Measurements from ENCODE around the gene ADAMTS8.

Gene ADAMTS8

DNA sequence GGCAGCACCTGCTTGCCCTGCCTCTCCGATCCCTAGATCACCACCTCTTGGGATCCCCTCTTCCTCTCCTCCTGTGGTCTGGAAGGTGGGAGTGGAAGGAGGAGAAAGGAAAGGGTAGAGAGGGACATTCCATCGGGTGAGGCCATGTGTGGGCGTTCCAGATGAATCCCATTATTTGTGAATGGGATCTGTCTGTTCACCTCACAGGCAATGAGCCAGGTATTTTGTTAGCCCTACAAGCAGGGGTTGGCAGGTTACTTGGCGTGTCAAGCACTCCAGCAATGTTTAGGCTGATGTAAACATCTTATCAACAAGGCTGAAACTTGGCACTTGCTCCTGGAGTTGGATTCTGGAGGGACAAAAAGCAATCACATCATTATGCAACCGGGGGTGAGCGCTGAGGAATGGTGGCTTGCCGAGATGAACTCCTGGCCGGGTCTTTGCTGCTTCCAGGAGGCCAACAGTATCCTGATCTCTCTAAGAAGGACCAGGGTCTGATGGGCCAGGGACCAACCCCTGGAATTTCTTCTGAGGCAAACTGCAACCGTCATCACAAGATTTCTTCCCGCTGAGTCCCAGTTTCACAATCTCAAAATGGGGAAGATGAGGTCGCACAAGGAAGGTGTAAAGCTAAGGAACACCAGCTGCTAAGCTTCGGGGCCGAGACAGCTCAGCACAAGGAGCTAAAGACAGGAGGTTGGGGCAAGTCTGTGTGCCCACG is 7.8 kb downstream of the ADAMTS8 start:
- H3K27me3 ChIP-seq (ENCODE audit: control insufficient read depth in 2 of 2, insufficient read depth in 2 of 2, low read length in 2 of 2): peaks cover 0 to 8% of the 10 kb centered on the region in 2 donors
- H3K36me3 ChIP-seq (ENCODE audit: control insufficient read depth in 2 of 2, insufficient read depth in 2 of 2, low read length in 2 of 2): no peaks in the 10 kb centered on the region
- H3K9me3 ChIP-seq (ENCODE audit: control insufficient read depth in 2 of 2, low read length in 2 of 2): no peaks in the 10 kb centered on the region
- H3K4me1 ChIP-seq (ENCODE audit: control insufficient read depth in 2 of 2, insufficient read depth in 2 of 2, low read length in 2 of 2): no peaks in the 10 kb centered on the region
- H3K4me3 ChIP-seq (ENCODE audit: low read length in 2 of 2): no peak overlapping the region
- no peak overlapping the region for H3K27ac ChIP-seq (ENCODE audit: low read depth in 2 of 2, low read length in 2 of 2)
- no peak overlapping the region for H3K9ac ChIP-seq (ENCODE audit: low read depth in 1 of 2, low read length in 2 of 2)

DNA sequence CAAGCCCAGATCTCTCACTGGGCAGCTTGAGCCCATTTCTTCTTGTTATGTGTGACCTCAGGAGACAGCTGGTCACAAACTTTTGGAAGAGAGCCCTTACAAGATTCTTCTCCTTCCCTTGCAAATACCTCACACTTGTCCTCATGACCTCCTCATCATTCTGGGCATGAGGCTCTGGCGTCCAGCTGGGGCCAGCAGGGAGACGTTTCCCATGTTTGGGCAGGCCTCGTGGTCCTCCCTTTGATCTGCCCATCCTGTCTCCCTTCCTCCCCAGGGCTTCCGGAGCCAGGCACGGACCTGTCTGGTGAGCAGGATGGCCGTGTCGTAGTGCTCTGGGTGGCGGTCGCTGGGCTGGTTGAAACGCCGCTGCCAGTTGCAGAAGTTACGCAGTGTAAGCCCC is 9.7 kb downstream of the ADAMTS8 start:
- Histone ChIP-seq H3K9ac (ENCODE audit: low read depth in 1 of 2, low read length in 2 of 2) (no peak overlapping the region), H3K4me1 (ENCODE audit: control insufficient read depth in 2 of 2, insufficient read depth in 2 of 2, low read length in 2 of 2) (no peaks in the 10 kb centered on the region), H3K27ac (ENCODE audit: low read depth in 2 of 2, low read length in 2 of 2) (no peak overlapping the region)

GRCh38 chr11:130418210-130418609 is 10.2 kb downstream of the ADAMTS8 start:
- H3K36me3 ChIP-seq (ENCODE audit: control insufficient read depth in 2 of 2, insufficient read depth in 2 of 2, low read length in 2 of 2): no peaks in the 10 kb centered on the region
- H3K27me3 ChIP-seq (ENCODE audit: control insufficient read depth in 2 of 2, insufficient read depth in 2 of 2, low read length in 2 of 2): peaks cover 0 to 4% of the 10 kb centered on the region in 2 donors
- no peaks in the 10 kb centered on the region for H3K9me3 ChIP-seq (ENCODE audit: control insufficient read depth in 2 of 2, low read length in 2 of 2)
- H3K4me3 ChIP-seq (ENCODE audit: low read length in 2 of 2): no peak overlapping the region
- no peaks in the 10 kb centered on the region for H3K4me1 ChIP-seq (ENCODE audit: control insufficient read depth in 2 of 2, insufficient read depth in 2 of 2, low read length in 2 of 2)
- no peak overlapping the region for H3K27ac ChIP-seq (ENCODE audit: low read depth in 2 of 2, low read length in 2 of 2)
- no peak overlapping the region for H3K9ac ChIP-seq (ENCODE audit: low read depth in 1 of 2, low read length in 2 of 2)

More for the DNA sequence above, 9.7 kb downstream of the ADAMTS8 start:
- Histone ChIP-seq H3K36me3 (ENCODE audit: control insufficient read depth in 2 of 2, insufficient read depth in 2 of 2, low read length in 2 of 2) (no peaks in the 10 kb centered on the region), H3K4me3 (ENCODE audit: low read length in 2 of 2) (no peak overlapping the region), H3K27me3 (ENCODE audit: control insufficient read depth in 2 of 2, insufficient read depth in 2 of 2, low read length in 2 of 2) (peaks cover 0 to 4% of the 10 kb centered on the region in 2 donors), H3K9me3 (ENCODE audit: control insufficient read depth in 2 of 2, low read length in 2 of 2) (no peaks in the 10 kb centered on the region)

DNA sequence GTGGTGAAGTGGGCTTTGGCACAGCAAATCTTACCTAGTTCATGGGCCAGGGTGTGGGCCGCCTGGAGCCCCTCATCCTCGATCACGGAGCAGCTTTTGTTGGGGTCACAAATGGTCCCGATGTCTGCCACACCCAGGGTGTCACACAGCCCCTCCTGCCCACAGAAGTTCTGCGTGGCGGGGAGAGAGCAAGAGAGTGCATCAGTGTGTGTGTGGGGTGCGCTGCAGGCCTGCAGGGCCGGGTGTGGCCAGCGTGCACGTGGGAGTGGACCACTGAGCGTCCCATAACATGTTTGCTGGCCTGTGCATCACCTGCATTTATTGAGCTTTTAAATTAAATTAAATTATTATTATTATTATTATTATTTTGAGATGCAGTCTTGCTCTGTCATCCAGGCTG is 11.5 kb downstream of the ADAMTS8 start:
- no peaks in the 10 kb centered on the region for H3K36me3 ChIP-seq (ENCODE audit: control insufficient read depth in 2 of 2, insufficient read depth in 2 of 2, low read length in 2 of 2)
- no peaks in the 10 kb centered on the region for H3K9me3 ChIP-seq (ENCODE audit: control insufficient read depth in 2 of 2, low read length in 2 of 2)
- no peak overlapping the region for H3K9ac ChIP-seq (ENCODE audit: low read depth in 1 of 2, low read length in 2 of 2)
- no peak overlapping the region for H3K27ac ChIP-seq (ENCODE audit: low read depth in 2 of 2, low read length in 2 of 2)
- H3K4me1 ChIP-seq (ENCODE audit: control insufficient read depth in 2 of 2, insufficient read depth in 2 of 2, low read length in 2 of 2): no peaks in the 10 kb centered on the region
- H3K4me3 ChIP-seq (ENCODE audit: low read length in 2 of 2): no peak overlapping the region
- H3K27me3 ChIP-seq (ENCODE audit: control insufficient read depth in 2 of 2, insufficient read depth in 2 of 2, low read length in 2 of 2): peaks cover 0 to 4% of the 10 kb centered on the region in 2 donors

GRCh38 chr11:130416530-130416882 is 11.9 kb downstream of the ADAMTS8 start:
- Histone ChIP-seq H3K27me3 (ENCODE audit: control insufficient read depth in 2 of 2, insufficient read depth in 2 of 2, low read length in 2 of 2) (peaks cover 0 to under 1% of the 10 kb centered on the region in 2 donors), H3K27ac (ENCODE audit: low read depth in 2 of 2, low read length in 2 of 2) (no peak overlapping the region), H3K4me3 (ENCODE audit: low read length in 2 of 2) (no peak overlapping the region), H3K9ac (ENCODE audit: low read depth in 1 of 2, low read length in 2 of 2) (no peak overlapping the region), H3K9me3 (ENCODE audit: control insufficient read depth in 2 of 2, low read length in 2 of 2) (no peaks in the 10 kb centered on the region), H3K4me1 (ENCODE audit: control insufficient read depth in 2 of 2, insufficient read depth in 2 of 2, low read length in 2 of 2) (no peaks in the 10 kb centered on the region), H3K36me3 (ENCODE audit: control insufficient read depth in 2 of 2, insufficient read depth in 2 of 2, low read length in 2 of 2) (no peaks in the 10 kb centered on the region)

DNA sequence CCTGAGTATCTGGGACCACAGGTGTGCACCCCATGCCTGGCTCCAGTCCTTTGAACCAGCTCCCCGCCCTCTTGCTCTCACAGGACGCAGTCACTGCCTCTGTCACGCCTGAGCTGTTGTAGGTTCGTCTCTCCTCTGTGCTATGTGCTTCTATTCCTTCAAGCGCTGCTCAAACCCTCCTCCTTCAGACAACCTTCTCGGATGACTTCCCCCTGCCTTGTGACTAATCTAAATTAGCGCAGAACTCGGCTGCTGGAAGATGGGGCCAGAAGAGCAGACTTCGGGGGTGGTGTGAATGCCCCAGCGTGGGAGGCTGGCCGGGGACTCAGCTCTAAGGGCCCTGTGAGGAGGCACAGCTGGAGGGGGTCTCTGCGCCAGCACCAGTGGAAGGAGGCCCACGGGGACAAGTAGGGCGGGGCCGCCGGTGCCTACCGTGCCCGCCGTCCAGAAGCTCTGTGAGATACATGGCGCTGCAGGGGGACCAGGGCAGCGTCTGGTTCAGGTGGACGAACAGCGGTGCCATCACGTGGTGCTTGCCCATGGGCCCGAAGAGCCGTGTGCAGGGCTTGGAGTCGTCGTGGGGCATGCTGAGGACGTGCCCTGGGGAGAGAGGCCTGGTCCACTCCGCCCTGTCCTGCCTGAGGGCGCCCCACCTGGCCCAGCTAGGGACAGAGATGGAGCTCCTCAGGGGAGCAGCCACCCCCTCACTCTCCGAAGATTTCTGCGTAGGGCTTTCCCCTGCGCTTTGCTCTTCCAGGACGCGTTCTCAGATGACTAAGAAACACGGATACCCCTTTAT is 12.5 kb downstream of the ADAMTS8 start:
- Histone ChIP-seq H3K4me3 (ENCODE audit: low read length in 2 of 2) (no peak overlapping the region), H3K9ac (ENCODE audit: low read depth in 1 of 2, low read length in 2 of 2) (no peak overlapping the region), H3K27ac (ENCODE audit: low read depth in 2 of 2, low read length in 2 of 2) (no peak overlapping the region), H3K9me3 (ENCODE audit: control insufficient read depth in 2 of 2, low read length in 2 of 2) (no peaks in the 10 kb centered on the region), H3K4me1 (ENCODE audit: control insufficient read depth in 2 of 2, insufficient read depth in 2 of 2, low read length in 2 of 2) (no peaks in the 10 kb centered on the region), H3K27me3 (ENCODE audit: control insufficient read depth in 2 of 2, insufficient read depth in 2 of 2, low read length in 2 of 2) (no peaks in the 10 kb centered on the region), H3K36me3 (ENCODE audit: control insufficient read depth in 2 of 2, insufficient read depth in 2 of 2, low read length in 2 of 2) (no peaks in the 10 kb centered on the region)

DNA sequence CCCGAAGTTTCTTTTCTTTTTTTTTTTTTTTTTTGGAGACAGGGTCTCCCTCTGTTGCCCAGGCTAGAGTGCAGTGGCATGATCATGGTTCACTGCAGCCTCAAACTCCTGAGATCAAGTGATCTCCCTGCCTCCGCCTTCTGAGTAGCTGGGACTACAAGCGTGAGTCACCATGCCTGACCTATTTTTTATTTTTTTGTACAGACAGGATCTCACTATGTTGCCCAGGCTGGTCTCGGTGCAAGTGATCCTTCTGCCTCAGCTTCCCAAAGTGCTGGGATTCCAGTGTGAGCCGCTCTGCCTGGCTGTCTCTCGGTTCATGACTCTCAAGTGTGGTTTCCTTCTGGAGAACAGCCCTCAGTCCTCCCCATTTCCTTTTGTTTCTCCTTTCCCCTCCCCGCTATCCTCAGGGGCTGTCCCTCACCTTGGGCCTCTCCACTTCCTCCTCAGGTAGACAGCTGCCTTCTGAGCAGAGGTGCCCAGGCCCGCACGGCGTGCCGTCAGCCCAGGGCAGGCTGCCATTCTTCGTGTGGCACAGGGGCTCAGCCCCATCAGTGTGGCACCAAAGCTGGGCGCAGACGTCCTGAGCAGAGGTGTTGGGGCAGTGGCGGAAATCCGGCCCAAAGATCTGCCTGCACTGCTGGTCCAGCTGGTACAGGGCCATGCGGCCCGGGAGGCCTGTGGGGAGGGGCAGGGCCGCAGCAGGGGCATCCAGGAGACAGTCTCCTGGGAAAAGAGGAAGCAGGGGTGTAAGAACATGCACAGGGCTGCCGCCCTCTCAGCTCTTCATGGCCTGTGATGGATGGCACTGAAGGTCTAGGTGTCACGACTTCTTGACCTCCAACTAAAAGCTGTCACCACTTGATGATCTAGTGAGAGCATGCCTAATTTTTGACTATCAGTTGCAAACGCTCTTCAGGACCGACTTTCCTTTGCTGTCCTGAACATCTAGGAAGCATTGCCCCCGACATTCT is 14.0 kb downstream of the ADAMTS8 start:
- no peak overlapping the region for H3K9ac ChIP-seq (ENCODE audit: low read depth in 1 of 2, low read length in 2 of 2)
- H3K27ac ChIP-seq (ENCODE audit: low read depth in 2 of 2, low read length in 2 of 2): no peak overlapping the region

DNA sequence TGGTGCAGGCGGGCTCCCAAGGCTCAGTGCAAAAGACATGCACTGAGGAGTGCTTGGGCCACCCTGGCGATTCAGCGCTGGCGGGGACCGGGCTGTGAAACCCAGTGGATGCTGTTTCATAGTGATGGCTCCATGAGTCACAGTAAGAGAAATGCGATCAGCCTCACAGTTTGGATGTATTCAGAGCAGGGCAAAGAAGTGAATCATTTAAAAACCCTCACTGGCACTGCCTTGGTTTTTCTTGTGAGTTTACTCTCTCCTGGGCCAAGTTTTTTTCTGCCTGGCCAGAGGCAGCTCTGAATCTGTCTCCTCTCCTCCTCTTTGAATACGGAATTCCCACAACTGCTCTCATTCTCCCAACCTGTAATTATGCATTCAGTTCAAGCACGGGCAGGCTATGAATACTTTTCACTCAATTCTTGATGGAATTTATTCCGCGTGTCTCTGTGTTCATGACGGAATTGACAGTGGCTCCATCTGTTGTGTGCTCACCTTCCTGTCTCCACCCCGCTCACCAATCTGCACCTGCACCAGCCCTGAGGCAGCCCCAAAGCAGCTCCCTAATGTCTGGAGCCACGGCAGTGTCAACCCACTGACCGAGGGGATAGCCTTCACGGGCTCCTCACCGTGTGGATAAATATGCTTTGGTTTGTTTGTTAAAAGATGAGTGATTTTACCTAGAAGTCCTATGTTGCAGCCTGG is 14.9 kb downstream of the ADAMTS8 start:
- no peak overlapping the region for H3K27ac ChIP-seq (ENCODE audit: low read depth in 2 of 2, low read length in 2 of 2)

More for the DNA sequence above, 14.0 kb downstream of the ADAMTS8 start:
- Histone ChIP-seq H3K4me1 (ENCODE audit: control insufficient read depth in 2 of 2, insufficient read depth in 2 of 2, low read length in 2 of 2) (no peaks in the 10 kb centered on the region), H3K4me3 (ENCODE audit: low read length in 2 of 2) (no peak overlapping the region), H3K9me3 (ENCODE audit: control insufficient read depth in 2 of 2, low read length in 2 of 2) (no peaks in the 10 kb centered on the region), H3K36me3 (ENCODE audit: control insufficient read depth in 2 of 2, insufficient read depth in 2 of 2, low read length in 2 of 2) (no peaks in the 10 kb centered on the region), H3K27me3 (ENCODE audit: control insufficient read depth in 2 of 2, insufficient read depth in 2 of 2, low read length in 2 of 2) (no peaks in the 10 kb centered on the region)

DNA sequence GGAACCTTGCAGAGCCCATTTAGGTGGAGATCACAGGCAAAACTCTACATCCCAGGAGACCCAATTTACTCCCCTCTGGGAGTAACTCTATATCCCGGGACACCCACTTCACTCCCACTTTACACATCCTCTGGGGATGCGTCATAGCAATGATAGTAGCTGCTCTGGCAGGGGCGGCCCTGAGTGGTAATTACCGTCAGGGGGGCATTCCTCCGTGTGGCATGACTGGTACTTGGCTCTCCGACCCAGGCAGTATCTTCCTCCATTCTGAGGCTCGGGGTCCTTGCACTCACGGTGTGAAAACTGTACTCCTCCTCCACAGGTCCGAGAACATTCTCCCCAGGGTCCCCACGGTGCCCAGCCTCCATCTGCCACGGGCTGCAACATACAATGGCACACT is 17.2 kb downstream of the ADAMTS8 start:
- no peaks in the 10 kb centered on the region for H3K36me3 ChIP-seq (ENCODE audit: control insufficient read depth in 2 of 2, insufficient read depth in 2 of 2, low read length in 2 of 2)
- H3K4me3 ChIP-seq (ENCODE audit: low read length in 2 of 2): no peak overlapping the region
- no peaks in the 10 kb centered on the region for H3K9me3 ChIP-seq (ENCODE audit: control insufficient read depth in 2 of 2, low read length in 2 of 2)
- H3K4me1 ChIP-seq (ENCODE audit: control insufficient read depth in 2 of 2, insufficient read depth in 2 of 2, low read length in 2 of 2): no peaks in the 10 kb centered on the region
- no peaks in the 10 kb centered on the region for H3K27me3 ChIP-seq (ENCODE audit: control insufficient read depth in 2 of 2, insufficient read depth in 2 of 2, low read length in 2 of 2)
- no peak overlapping the region for H3K9ac ChIP-seq (ENCODE audit: low read depth in 1 of 2, low read length in 2 of 2)
- H3K27ac ChIP-seq (ENCODE audit: low read depth in 2 of 2, low read length in 2 of 2): no peak overlapping the region

More for the DNA sequence above, 14.9 kb downstream of the ADAMTS8 start:
- no peak overlapping the region for H3K4me3 ChIP-seq (ENCODE audit: low read length in 2 of 2)
- no peaks in the 10 kb centered on the region for H3K4me1 ChIP-seq (ENCODE audit: control insufficient read depth in 2 of 2, insufficient read depth in 2 of 2, low read length in 2 of 2)
- no peaks in the 10 kb centered on the region for H3K36me3 ChIP-seq (ENCODE audit: control insufficient read depth in 2 of 2, insufficient read depth in 2 of 2, low read length in 2 of 2)
- H3K9ac ChIP-seq (ENCODE audit: low read depth in 1 of 2, low read length in 2 of 2): no peak overlapping the region
- no peaks in the 10 kb centered on the region for H3K9me3 ChIP-seq (ENCODE audit: control insufficient read depth in 2 of 2, low read length in 2 of 2)
- H3K27me3 ChIP-seq (ENCODE audit: control insufficient read depth in 2 of 2, insufficient read depth in 2 of 2, low read length in 2 of 2): no peaks in the 10 kb centered on the region

Data from mucosa of rectum (tissue), 2 donors.